ENCODE results near the gene GLRA1. TPM values are rescaled to one million over a fixed set of nuclear protein-coding genes. Genes with fewer than 3 reads are reported as not detected.
"Not testable (repeated sequence)": the region's sequence is repeated elsewhere in the genome, so short reads cannot be mapped to it uniquely, and the experiment has no call there.

Gene GLRA1
- total RNA-seq, 1 donor from 2014 or later, result not detected

DNA sequence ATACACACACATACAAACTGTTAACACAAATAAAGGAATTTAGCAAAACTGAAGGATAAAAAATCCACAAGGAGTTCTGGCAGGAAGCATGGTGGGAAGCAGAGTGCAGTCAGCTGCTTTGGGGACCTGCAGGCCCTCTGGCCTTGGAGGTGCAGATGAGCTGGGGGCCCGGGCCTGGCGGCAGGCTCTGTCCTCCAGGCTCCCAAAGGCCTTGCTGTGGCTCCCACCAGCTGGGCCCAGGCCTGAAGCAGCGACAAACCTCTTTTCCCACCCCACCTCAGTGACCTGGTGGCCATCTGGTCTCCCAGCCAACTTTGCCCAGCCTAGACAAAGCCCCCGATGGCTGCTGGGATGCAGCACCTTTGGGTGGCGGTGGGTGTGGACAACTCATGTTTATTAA is 67.8 kb downstream of the GLRA1 start:
- H3K27me3 ChIP-seq (ENCODE audit: control insufficient read depth, insufficient read depth, low read length), result no peaks in the 10 kb centered on the region
- no peaks in the 10 kb centered on the region for H3K36me3 ChIP-seq (ENCODE audit: control insufficient read depth, insufficient read depth, low read length)
- H3K4me3 ChIP-seq (ENCODE audit: low read depth, low read length), result no peak overlapping the region
- no peak for TF ChIP-seq CTCF (IDR thresholded peaks at IDR 0.05; ENCODE audit: insufficient read depth, low read length, poor library complexity, severe bottlenecking)
- no peak for DNase-seq (ENCODE audit: low read depth)

DNA sequence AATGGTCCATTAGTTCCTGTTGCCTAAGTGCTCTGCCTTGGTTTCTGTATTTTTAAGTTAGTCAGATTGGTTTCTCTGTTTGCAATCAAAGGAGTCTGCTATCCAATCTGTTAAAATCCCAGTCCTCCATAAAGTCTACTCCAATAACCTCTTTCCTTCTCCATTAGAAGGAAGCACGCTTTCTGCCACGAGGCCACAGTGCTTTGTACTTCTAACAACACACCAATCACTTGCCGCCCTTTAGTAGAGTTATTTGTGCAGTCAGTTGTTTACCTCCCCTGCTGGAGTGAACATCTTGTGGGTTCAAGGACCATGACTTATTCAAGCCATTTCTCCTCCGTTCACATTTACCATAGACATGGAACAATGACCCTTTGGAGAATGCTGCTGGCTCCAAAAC is 69.0 kb downstream of the GLRA1 start:
- no peaks in the 10 kb centered on the region for H3K36me3 ChIP-seq (ENCODE audit: control insufficient read depth, insufficient read depth, low read length)
- H3K27me3 ChIP-seq (ENCODE audit: control insufficient read depth, insufficient read depth, low read length), result no peaks in the 10 kb centered on the region
- TF ChIP-seq CTCF (IDR thresholded peaks at IDR 0.05; ENCODE audit: insufficient read depth, low read length, poor library complexity, severe bottlenecking), result no peak
- no peak overlapping the region for H3K4me3 ChIP-seq (ENCODE audit: low read depth, low read length)
- DNase-seq (ENCODE audit: low read depth), result no peak

- no peak for TF ChIP-seq CTCF (IDR thresholded peaks at IDR 0.05; ENCODE audit: insufficient read depth, low read length, poor library complexity, severe bottlenecking)
- Histone ChIP-seq H3K36me3 (ENCODE audit: control insufficient read depth, insufficient read depth, low read length) (no peaks in the 10 kb centered on the region), H3K27me3 (ENCODE audit: control insufficient read depth, insufficient read depth, low read length) (no peaks in the 10 kb centered on the region), H3K4me3 (ENCODE audit: low read depth, low read length) (no peak overlapping the region)
- no peak for DNase-seq (ENCODE audit: low read depth)
Observed at GRCh38 chr5:151847871-151848270, 76.8 kb downstream of the GLRA1 start.

DNA sequence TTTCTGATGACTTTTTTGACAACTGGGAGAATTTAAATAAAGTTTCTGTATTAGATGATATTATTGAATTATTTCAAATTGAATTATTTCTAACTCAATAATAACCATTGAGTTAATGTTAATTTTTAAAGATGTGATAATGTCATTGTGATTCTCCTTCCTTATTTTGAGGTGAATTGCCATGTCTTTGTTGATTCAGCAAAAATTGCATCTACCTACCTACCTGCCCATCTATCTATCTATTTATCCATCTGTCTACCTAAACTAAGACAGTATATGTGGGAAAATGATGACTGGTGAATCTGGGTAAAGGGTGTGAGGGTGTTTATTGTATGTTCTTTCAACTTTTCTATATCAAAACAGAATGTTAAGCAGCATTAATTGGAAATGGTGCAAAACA is 77.9 kb downstream of the GLRA1 start:
- TF ChIP-seq CTCF (IDR thresholded peaks at IDR 0.05; ENCODE audit: insufficient read depth, low read length, poor library complexity, severe bottlenecking), result no peak
- Histone ChIP-seq H3K36me3 (ENCODE audit: control insufficient read depth, insufficient read depth, low read length) (no peaks in the 10 kb centered on the region), H3K4me3 (ENCODE audit: low read depth, low read length) (no peak overlapping the region), H3K27me3 (ENCODE audit: control insufficient read depth, insufficient read depth, low read length) (no peaks in the 10 kb centered on the region)
- no peak for DNase-seq (ENCODE audit: low read depth)

- not testable (repeated sequence) for DNase-seq (ENCODE audit: low read depth); H3K4me3 ChIP-seq (ENCODE audit: low read depth, low read length); H3K27me3 ChIP-seq (ENCODE audit: control insufficient read depth, insufficient read depth, low read length); H3K36me3 ChIP-seq (ENCODE audit: control insufficient read depth, insufficient read depth, low read length)
Observed at GRCh38 chr5:151832843-151833242, 91.8 kb downstream of the GLRA1 start.

GRCh38 chr5:151829370-151829769 is 95.3 kb downstream of the GLRA1 start:
- no peak for DNase-seq (ENCODE audit: low read depth)
- no peak for TF ChIP-seq CTCF (IDR thresholded peaks at IDR 0.05; ENCODE audit: insufficient read depth, low read length, poor library complexity, severe bottlenecking)
- no peaks in the 10 kb centered on the region for H3K36me3 ChIP-seq (ENCODE audit: control insufficient read depth, insufficient read depth, low read length)
- no peaks in the 10 kb centered on the region for H3K27me3 ChIP-seq (ENCODE audit: control insufficient read depth, insufficient read depth, low read length)
- no peak overlapping the region for H3K4me3 ChIP-seq (ENCODE audit: low read depth, low read length)
